Vagina (tissue), 2 donors: ENCODE results near the gene LRRC9.

ENCODE experiments used
- CTCF ChIP-seq, 3 experiments: fragments of 450-650 bp in 2 of 3; fragments of 200-600 bp in 1 of 3; sonication (generic) in 1 of 3; IDR thresholded peaks; one replicate each; pipeline ENCODE4 v1.5.1; 2017 to 2019; ENCODE audit warnings: antibody characterized with exemption in 3 of 3, mild to moderate bottlenecking in 2 of 3, moderate library complexity in 2 of 3
- POLR2A ChIP-seq, 2 donors: fragments of 450-650 bp; IDR thresholded peaks; one replicate each; pipeline ENCODE4 v1.6.1; 2017; ENCODE audit warnings: antibody characterized with exemption in 2 of 2, mild to moderate bottlenecking in 2 of 2, moderate library complexity in 2 of 2
- POLR2AphosphoS5 ChIP-seq, 2 donors: sonication (generic); formaldehyde crosslinking; IDR thresholded peaks; one replicate each; pipeline ENCODE4 v1.9.0; 2017; ENCODE audit warnings: antibody characterized with exemption in 2 of 2, mild to moderate bottlenecking in 2 of 2, low read depth in 1 of 2; ENCODE audit not compliant: insufficient read depth in 1 of 2

GRCh38 chr14:59936145-59936544 is 16.2 kb downstream of the LRRC9 start:
- TF ChIP-seq POLR2A (IDR thresholded peaks at IDR 0.05) (no peak), CTCF (IDR thresholded peaks at IDR 0.05) (no peak), POLR2AphosphoS5 (IDR thresholded peaks at IDR 0.05; ENCODE audit: insufficient read depth in 1 of 2, low read depth in 1 of 2) (no peak)
